HG03571 (cell line): ENCODE measurements around the gene FGFRL1.

Experiments used
- ATAC-seq: cut with Tn5 transposase; IDR thresholded peaks from one replicate; pipeline ENCODE4 v1.9.1; 2021; ENCODE audit not compliant: unreplicated experiment

Gene FGFRL1

DNA sequence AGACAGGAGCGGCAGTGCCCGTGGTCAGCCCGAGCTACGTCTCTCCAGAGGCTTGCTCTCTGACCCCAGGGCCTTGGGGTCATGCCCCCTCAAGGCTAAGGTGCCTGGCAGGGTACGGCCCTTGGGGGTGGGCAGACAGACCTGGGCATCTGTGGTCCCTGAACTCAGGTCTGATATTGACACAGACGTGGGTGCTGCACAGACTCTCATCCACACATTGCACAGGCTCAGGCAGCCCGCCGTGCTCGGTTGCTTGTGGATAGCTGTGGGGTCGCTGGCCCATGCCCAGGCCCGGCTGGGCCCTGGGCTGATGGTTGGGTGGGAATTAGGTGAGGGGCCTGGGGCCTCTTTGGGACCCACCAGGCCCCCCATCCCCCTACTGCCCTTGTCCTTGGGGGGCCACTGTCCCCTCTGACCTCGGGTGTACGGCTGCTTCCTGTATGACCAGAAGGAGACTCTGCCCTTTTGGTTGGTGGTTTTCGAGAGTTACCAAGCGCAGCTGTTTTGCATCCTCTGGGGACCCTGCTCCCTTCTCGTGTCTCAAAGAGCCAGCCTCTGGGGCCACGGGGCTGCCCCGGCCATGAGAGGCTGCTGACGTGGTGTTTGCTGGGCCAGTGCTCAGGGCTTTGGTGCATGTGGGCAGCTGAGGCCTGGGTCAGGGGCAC is 10.1 kb downstream of the FGFRL1 start:
- peak; percentile 81 for ATAC-seq

DNA sequence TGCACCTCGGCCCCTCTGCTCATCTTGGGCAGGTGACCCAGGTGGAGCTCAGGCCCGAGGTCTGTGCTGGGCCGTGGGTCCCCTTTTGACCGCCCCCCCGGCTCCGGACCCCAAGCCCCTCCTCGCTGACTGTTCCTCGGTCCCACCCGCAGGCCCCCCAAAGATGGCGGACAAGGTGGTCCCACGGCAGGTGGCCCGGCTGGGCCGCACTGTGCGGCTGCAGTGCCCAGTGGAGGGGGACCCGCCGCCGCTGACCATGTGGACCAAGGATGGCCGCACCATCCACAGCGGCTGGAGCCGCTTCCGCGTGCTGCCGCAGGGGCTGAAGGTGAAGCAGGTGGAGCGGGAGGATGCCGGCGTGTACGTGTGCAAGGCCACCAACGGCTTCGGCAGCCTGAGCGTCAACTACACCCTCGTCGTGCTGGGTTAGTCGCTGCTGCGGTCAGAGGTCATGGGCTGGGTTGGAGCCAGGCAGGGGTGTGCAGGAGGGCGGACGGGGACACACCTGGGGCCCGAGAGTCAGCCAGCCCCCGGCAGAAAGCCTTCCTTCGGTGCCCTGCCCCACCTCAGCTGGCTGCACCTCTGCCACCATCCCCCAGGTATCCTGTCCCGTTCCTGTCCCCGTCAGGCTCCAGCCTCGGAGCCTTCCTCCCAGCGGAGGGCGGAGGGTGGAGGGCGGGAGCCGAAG is 10.8 kb downstream of the FGFRL1 start:
- no peak for ATAC-seq

DNA sequence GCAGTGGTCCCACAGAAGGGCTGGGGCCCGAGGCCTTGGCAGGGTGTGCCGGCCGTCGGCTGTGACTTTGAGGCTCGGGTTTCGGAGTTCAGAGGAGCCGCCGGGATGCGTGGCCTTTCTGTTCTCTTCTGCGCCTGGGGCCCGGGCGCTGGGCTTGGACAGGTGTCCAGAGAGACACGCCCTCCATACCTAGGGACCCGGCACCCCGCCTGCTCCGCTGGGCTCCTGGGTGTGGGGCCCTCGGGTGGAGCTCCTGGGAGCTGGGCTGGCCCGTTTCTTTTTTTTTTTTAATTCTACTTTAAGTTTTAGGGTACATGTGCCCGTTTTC is 11.3 kb downstream of the FGFRL1 start:
- no peak for ATAC-seq

DNA sequence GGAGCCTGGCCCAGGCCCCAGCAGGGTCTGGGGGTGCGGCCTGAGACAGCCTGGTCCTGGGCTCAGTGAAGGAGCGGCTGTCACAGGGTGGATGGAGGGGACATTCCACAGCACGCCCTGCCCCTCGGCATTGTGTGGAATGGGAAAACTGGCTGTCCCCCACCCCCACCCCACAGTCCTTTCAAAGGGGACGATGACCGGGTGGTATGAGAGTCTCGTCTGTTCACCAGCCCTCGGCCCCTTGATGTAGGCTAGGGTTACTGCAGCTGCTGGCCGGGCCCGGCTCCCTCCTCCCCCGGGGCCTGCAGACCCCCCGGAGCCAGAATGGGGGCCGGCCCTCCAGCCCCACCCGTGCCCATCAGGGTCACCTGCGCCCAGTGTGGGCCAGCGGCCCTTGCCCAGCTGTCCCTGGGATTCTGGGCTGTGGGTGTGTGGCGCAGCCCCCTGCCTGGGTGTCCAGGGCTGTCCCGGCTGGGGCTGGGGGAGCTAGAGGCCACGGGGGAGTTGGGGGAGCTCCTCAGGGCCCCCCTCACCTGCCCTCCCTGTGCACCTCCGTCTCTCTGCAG is 11.7 kb downstream of the FGFRL1 start:
- ATAC-seq: no peak

DNA sequence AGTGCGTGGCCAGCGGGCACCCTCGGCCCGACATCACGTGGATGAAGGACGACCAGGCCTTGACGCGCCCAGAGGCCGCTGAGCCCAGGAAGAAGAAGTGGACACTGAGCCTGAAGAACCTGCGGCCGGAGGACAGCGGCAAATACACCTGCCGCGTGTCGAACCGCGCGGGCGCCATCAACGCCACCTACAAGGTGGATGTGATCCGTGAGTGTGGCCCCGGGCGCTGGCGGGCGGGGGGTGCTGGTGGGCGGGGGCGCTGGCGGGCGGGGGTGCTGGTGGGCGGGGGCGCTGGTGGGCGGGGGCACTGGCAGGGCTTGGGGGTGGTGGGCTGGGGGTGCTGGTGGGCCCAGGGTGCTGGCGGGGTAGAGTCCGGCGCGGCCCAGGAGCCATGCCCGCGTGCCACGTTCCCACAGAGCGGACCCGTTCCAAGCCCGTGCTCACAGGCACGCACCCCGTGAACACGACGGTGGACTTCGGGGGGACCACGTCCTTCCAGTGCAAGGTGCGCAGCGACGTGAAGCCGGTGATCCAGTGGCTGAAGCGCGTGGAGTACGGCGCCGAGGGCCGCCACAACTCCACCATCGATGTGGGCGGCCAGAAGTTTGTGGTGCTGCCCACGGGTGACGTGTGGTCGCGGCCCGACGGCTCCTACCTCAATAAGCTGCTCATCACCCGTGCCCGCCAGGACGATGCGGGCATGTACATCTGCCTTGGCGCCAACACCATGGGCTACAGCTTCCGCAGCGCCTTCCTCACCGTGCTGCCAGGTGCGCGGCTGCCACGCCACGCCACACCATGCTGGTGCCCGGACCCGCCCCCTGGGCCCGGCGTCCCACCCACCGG is 12.7 kb downstream of the FGFRL1 start:
- ATAC-seq: no peak

DNA sequence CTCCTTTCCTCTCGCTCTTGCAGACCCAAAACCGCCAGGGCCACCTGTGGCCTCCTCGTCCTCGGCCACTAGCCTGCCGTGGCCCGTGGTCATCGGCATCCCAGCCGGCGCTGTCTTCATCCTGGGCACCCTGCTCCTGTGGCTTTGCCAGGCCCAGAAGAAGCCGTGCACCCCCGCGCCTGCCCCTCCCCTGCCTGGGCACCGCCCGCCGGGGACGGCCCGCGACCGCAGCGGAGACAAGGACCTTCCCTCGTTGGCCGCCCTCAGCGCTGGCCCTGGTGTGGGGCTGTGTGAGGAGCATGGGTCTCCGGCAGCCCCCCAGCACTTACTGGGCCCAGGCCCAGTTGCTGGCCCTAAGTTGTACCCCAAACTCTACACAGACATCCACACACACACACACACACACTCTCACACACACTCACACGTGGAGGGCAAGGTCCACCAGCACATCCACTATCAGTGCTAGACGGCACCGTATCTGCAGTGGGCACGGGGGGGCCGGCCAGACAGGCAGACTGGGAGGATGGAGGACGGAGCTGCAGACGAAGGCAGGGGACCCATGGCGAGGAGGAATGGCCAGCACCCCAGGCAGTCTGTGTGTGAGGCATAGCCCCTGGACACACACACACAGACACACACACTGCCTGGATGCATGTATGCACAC is 13.6 kb downstream of the FGFRL1 start:
- no peak for ATAC-seq

DNA sequence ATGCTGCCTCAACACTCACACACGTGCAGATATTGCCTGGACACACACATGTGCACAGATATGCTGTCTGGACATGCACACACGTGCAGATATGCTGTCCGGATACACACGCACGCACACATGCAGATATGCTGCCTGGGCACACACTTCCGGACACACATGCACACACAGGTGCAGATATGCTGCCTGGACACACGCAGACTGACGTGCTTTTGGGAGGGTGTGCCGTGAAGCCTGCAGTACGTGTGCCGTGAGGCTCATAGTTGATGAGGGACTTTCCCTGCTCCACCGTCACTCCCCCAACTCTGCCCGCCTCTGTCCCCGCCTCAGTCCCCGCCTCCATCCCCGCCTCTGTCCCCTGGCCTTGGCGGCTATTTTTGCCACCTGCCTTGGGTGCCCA is 14.7 kb downstream of the FGFRL1 start:
- ATAC-seq: peak; percentile 47

DNA sequence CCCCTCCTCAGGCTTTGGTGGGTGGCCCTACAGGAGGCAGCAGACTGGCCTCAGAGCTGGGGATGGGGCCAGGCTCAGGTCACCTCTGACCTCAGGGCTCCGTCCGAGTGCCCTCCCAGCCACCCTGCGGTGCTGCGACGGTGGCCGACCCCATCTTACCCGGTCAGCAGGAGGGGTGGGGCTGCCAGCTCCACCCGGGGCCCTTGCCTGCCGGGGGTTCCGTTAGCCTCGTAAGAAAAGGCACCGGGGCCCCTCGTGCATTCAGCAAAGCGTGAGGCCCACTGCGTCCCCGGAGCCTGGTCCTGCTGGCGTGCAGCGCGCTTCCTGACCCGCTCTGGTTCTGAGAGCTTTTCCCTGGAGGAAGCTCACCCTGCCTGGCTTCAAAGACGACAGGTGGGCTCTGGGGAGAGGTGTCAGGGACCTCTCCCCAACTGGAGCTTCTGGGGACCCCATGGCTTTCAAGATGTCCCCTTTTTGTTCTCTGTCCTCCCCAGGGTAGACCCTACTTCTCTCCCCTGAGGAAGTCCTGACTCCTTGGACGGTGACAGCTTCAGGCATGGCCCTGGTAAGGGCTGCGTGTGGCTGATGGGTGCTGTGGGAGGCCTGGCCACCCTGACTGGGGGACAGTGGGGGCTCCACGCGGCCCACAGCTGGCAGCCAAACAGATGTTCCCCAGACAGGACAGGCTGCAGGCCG is 15.9 kb downstream of the FGFRL1 start:
- no peak for ATAC-seq

DNA sequence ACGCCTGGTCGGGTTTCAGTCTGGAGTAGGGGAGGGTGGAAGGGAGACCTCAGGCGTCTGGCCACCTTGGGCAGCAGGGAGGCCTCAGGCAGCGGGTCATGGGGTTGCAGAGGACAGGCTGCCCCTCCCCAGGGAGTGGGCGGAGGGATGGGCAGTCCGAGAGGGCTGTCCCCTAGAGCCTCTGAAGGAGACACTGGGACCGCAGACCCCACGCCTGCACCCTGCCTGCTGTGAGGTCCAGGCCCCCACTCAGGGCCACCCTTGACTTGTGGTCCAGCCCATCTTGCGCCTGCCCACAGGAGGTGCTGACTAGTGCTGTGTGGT is 16.5 kb downstream of the FGFRL1 start:
- ATAC-seq: no peak

DNA sequence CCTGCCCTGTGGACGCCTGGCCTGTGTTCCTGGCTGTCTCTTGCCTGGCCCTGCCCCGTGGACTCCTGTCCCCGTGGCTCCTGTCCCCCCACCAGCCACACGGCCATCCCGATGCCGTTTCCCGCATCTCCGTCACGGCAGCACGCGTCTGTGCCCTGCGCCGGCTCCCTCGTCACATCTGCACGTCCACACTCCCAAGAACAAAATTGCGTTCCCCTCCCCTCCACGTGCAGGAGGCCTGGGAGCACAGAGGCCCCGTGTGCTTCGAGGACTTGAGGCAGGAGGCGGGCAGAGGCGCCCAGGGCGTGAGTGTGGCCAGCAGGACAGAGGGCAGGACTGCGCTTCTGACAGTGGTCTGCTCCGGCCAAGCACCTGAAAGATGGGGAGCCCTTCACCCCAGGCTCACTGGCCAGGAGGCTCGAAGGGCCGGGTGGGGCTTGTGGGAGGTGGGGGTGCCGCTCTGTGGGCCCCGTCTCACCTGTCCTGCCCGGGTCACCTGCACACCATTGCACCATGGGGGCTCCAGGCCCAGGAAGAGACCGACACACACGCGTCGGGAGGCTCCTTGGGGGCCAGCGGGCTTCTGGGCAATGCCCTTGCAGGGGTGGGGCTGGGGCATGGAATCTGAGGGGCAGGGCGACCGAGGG is 17.3 kb downstream of the FGFRL1 start:
- ATAC-seq: no peak

DNA sequence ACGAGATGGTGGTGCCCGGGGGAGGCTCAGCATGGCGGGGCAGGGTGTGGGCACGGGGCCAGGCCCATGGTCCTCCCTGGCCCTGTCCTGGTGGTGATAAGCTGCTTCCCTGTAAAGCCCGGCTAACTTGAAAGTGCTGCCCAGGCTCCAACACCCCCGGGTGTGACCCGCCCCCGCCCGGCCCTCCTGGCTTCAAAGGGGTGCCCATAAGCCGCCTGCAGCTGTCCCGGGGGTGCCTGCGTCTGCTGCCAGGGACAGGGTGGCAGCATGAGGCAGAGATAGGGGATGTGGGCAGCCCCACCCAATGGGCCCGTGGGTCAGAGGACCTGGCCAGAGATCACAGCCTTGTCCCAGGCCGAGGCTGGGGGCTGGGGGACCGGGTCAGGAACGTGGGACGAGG is 18.1 kb downstream of the FGFRL1 start:
- ATAC-seq: no peak

DNA sequence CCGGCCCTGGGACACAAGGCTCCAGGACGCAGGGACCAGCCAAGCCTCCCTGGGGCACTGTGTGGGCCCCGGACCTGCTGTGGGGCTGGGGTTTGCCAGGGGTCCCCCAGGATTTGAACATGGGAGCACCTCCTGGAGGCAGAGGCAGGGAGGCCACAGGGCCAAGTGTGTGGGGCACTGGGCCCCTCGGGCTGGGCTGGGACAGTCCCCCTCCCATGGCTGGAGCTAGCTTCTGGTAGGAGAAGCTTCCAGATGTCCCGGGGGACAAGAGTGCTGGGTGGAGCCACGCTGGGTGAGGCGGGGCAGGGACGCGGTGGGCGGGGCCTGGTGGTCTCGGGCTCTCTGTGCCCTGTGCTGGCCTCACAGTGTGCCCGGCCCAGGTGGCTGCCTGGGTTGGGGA is 18.6 kb downstream of the FGFRL1 start:
- no peak for ATAC-seq

DNA sequence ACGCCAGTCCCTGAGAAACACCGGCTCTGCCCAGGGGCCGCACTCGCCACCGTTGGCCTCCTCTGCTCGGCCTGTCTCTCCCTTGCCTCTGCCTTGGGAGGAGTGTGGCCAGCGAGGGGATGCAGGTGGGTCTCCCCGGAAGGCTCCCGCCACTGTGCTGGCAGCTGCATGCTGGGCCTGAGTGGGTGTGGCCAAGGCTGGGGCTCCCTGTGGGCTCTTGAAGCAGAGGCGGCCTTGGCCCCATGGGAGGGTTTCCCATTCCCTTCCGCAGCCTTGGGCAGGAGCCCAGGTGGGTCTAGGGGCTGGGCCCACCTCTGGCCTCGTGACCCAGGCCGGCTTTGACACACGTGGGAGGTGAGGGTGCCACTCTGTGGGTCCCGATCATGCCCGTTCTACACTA is 19.1 kb downstream of the FGFRL1 start:
- ATAC-seq: no peak

DNA sequence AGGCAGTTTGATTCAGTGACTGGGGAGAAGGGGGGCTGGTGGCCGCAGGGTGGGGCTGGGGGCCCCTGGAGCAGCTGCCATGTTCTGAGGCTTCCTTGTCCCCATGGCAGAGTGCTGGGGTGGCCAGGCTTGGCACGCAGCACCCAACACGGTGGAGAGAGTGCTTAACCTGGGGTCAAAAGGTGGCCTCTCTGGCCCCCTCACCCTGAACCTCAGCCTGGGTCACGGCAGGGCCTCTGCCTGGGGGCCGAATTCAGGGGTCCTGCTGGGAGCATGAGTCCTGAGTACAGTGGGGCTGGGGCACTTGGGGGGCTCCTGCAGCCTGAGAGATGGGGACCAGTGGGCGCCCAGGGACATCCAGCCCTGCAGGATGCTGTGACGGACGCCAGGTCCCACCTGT is 19.9 kb downstream of the FGFRL1 start:
- no peak for ATAC-seq

DNA sequence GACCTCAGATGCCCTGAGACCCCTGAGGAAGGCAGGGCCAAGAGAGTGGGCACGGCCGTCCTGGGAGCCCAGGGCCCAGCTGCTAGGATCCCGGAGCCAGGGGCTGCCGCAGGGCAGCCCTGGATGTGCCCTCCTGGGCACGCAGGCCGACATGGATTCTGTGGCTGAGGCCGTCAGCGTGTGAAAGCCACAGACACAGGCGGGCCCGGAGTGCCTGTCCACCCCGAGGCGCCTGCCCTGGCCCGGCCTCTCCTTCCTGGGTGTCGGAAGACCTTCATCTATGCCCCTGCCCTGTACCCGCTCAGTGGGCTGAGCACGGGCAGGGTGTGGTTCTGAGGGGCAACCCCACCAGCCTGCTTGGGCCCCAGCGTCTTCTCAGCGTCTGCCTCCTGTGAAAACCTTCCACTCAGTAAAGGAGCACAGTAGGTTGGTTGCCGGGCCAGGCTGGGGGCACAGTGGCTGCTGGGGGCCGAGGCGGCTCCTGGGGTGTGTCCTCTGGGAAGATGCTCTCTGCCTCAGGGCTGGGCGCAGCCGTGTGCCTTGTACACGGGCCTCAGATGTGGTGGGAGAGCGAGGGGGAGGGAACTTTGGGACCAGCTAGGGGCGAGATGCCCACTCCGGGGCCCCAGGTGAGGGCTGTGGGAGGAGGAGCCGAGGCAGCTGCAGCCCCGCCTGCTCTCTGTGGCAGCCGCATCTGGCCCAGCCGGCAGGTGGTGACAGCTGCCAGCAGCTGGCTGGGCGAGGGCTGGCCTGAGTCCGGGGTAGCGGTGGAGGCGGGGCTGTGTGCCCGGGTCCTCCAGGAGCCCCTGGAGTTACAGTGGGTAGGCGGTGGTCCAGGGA is 20.8 kb downstream of the FGFRL1 start:
- ATAC-seq: no peak

DNA sequence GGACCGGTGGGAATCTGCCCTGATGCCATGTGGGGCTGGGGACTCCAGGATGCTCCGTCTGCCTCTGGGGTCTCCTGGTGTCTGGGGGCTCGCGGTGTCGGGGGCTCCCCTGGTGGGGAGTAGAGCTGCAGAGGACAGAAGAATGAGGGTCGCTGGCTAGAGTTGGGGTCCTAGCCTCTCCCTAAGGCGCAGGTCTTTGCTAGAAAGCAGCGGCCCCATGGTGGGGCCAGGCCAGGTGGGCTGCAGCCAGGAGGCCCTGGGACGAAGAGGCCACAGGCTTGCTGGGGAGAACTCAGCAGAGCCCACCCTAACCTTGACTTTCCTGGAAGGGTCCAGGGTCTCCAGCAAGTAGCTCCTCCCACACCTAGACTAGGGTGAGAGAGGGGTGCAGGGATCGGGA is 21.4 kb downstream of the FGFRL1 start:
- no peak for ATAC-seq

DNA sequence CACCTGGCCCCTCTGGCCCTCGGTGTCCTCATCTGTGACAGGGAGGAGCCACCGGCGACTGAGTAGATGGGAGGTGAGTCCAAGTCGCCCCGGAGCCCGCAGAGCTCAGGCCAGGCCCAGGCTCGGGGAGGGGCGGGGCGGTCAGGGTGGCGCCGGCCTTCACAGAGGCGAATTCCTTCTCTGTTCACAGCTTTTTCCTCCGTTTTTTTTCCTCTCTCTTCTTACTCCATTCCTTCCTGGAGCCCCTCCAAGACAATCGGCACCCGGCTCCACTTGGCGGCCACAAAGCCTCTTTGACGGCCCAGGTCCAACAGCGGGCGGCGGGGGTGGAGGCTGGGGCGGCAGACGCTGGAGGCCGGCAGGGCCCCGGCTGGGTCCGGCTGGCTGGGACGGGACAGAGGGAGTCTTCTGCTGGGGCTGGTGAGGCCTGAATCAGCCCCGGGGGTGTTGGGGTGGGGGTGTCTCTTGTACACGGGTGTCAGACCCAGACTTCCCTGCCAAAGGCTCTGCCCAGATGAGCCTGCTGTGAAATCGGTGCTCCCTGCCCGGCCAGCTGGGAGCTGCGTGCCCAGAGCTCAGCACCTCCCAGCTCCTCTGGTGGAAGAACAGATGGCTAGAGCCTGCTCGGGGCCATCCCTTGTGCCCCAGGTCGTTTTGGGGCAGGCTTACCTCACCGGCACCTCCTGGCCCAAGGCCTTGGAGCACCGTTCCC is 22.6 kb downstream of the FGFRL1 start:
- ATAC-seq: no peak

DNA sequence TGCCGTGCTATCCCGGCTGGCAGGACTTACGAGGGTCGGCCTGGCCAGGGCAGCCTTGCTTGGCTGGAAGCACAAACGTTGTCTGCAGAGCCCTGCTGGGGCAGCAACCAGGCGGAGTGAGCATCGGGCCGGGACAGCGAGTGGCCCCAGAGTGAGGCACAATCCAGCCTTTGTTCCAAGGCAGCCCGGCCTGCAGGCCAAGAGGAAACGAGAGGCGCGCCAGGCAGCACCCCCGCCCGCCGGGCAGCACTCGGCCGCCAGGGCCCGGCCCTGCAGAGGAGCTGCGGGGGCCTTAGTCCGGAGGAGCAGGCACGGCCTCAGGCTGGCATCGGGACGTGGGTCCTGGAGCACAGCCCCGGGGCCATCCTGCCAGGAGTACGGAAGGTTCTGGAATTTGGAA is 24.1 kb downstream of the FGFRL1 start:
- no peak for ATAC-seq

DNA sequence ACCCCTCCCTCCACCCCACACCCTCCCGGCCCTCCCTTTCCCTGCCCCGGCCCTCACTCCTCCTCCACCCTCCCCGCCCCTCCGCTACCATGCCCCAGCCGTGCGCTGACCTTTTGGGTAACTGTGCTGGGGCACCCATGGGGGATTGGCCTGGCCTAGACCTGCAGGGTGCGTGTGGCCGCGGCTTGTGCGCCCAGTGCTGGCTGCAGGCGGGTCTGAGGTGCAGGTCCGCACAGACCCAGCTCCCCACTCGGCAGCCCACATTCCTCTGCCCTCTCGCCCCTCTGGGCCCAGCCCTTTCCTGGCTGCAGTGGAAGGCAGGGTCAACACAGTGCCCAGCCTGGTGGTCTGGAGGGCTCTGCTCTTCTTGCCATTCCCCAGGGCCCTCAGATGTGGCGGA is 24.7 kb downstream of the FGFRL1 start:
- no peak for ATAC-seq
